A549 (cell line): ENCODE measurements around the gene HBA2. TPM values are rescaled to one million over a fixed set of nuclear protein-coding genes. Genes with fewer than 3 reads are reported as not detected.
"Not testable (repeated sequence)": the region's sequence is repeated elsewhere in the genome, so short reads cannot be mapped to it uniquely, and the experiment has no call there.

ENCODE experiments used
- ATAC-seq, 2 experiments: fragments of 200-7000 bp in 1 of 2; fragments of >200 bp in 1 of 2; cut with Nextera tagmentation in 1 of 2; cut with Tn5 transposase in 1 of 2; 3 replicates each; pipeline versions ENCODE4 v1.8.0 to v1.9.1; 2018 to 2020; ENCODE audit warnings: mild to moderate bottlenecking in 1 of 2, moderate library complexity in 1 of 2
- CTCF ChIA-PET: fragments of 300-600 bp; sonication (Branson Sonifier 250); formaldehyde crosslinking; extraction: SDS; loops from one replicate; lab custom pipeline; 2021; ENCODE audit warnings: antibody characterized with exemption, inconsistent platforms; lab: Yijun Ruan, JAX
- POLR2A ChIA-PET: fragments of 350-600 bp; formaldehyde crosslinking; extraction: SDS; loops from one replicate; lab custom pipeline; 2021; ENCODE audit warnings: antibody characterized with exemption, inconsistent platforms; lab: Yijun Ruan, JAX
- DNase-seq, 2 experiments: peaks; one replicate each; pipeline versions ENCODE4 v3.0.0 to v3.0.0-alpha.2; 2011 to 2016; ENCODE audit warnings: low read depth in 1 of 2, low spot score in 1 of 2
- FAIRE-seq: peaks from 2 replicates; lab custom pipeline; 2011; peaks lifted over from hg19 to GRCh38; lab: Jason Lieb, UNC
- H3K27ac ChIP-seq, 2 experiments: fragments of >200 bp; sonication (Bioruptor Twin); formaldehyde crosslinking; 3 replicates each; pipeline ENCODE4 v1.5.1; 2016 to 2017
- H3K4me1 ChIP-seq: fragments of >200 bp; sonication (Bioruptor Twin); formaldehyde crosslinking; 3 replicates; pipeline ENCODE4 v1.6.1; 2016
- H3K4me2 ChIP-seq: fragments of >200 bp; sonication (Bioruptor Twin); formaldehyde crosslinking; 3 replicates; pipeline ENCODE4 v1.6.1; 2016
- H3K4me3 ChIP-seq: fragments of >200 bp; sonication (Bioruptor Twin); formaldehyde crosslinking; 3 replicates; pipeline ENCODE4 v1.5.1; 2016
- H3K9me3 ChIP-seq: fragments of >200 bp; sonication (Bioruptor Twin); formaldehyde crosslinking; 3 replicates; pipeline ENCODE4 v1.6.1; 2016
- ATOH8 ChIP-seq: fragments of 250-450 bp; sonication (Bioruptor Pico); IDR thresholded peaks from 2 replicates; pipeline ENCODE4 v1.5.0; 2020; ENCODE audit warnings: low read depth, mild to moderate bottlenecking, moderate library complexity
- CEBPB ChIP-seq, 2 experiments: fragments of >200 bp in 1 of 2; sonication (Bioruptor Twin) in 1 of 2; formaldehyde crosslinking in 1 of 2; IDR thresholded peaks; 2 replicates each; pipeline ENCODE4 v1.6.1; 2012 to 2016
- CTCF ChIP-seq: fragments of >200 bp; sonication (Bioruptor Twin); formaldehyde crosslinking; IDR thresholded peaks from 3 replicates; pipeline ENCODE4 v1.5.1; 2016
- EHMT2 ChIP-seq: fragments of 200-600 bp; sonication (generic); IDR thresholded peaks from 2 replicates; pipeline ENCODE4 v1.6.1; 2016; ENCODE audit warnings: antibody characterized with exemption, low read depth, mild to moderate bottlenecking, moderate library complexity
- ELK1 ChIP-seq: fragments of 150-350 bp; IDR thresholded peaks from 2 replicates; pipeline ENCODE4 v1.6.1; 2014; ENCODE audit warnings: low read depth, mild to moderate bottlenecking, low read length
- EP300 ChIP-seq, 2 experiments: fragments of >200 bp; sonication (Bioruptor Twin); formaldehyde crosslinking; IDR thresholded peaks; 2 replicates in 1 of 2; 3 replicates in 1 of 2; pipeline ENCODE4 v1.6.1; 2016 to 2017
- FOSB ChIP-seq: fragments of 250-450 bp; sonication (Bioruptor Pico); IDR thresholded peaks from 2 replicates; pipeline ENCODE4 v1.5.0; 2020; ENCODE audit warnings: mild to moderate bottlenecking, moderate library complexity
- FOXS1 ChIP-seq: fragments of 250-450 bp; sonication (Bioruptor Pico); IDR thresholded peaks from 2 replicates; pipeline ENCODE4 v1.5.0; 2020; ENCODE audit warnings: mild to moderate bottlenecking, moderate library complexity
- GATA3 ChIP-seq: IDR thresholded peaks from 2 replicates; pipeline ENCODE4 v1.6.1; 2012; ENCODE audit warnings: borderline replicate concordance
- HDAC2 ChIP-seq: fragments of 200-600 bp; sonication (generic); IDR thresholded peaks from 2 replicates; pipeline ENCODE4 v1.6.1; 2016
- HES2 ChIP-seq: fragments of >200 bp; sonication (Bioruptor Twin); formaldehyde crosslinking; IDR thresholded peaks from 2 replicates; pipeline ENCODE4 v1.6.1; 2016
- HEYL ChIP-seq: fragments of 250-450 bp; sonication (Bioruptor Pico); IDR thresholded peaks from 2 replicates; pipeline ENCODE4 v1.8.0; 2021; ENCODE audit warnings: mild to moderate bottlenecking, moderate library complexity
- JUNB ChIP-seq: fragments of >200 bp; sonication (Bioruptor Twin); formaldehyde crosslinking; IDR thresholded peaks from 2 replicates; pipeline ENCODE4 v1.6.1; 2016
- KDM1A ChIP-seq: fragments of 200-600 bp; sonication (generic); IDR thresholded peaks from 2 replicates; pipeline ENCODE4 v1.6.1; 2016; ENCODE audit warnings: low read depth, mild to moderate bottlenecking
- KDM5A ChIP-seq: fragments of 200-600 bp; sonication (generic); IDR thresholded peaks from 2 replicates; pipeline ENCODE4 v1.6.1; 2016; ENCODE audit warnings: antibody characterized with exemption, mild to moderate bottlenecking
- MAFK ChIP-seq: fragments of 450-650 bp; IDR thresholded peaks from 2 replicates; pipeline ENCODE4 v1.6.1; 2014; ENCODE audit not compliant: partially characterized antibody
- MAX ChIP-seq: IDR thresholded peaks from 2 replicates; pipeline ENCODE4 v1.6.1; 2012
- NFE2L2 ChIP-seq: fragments of 150-350 bp; conservative IDR thresholded peaks from 2 replicates; pipeline ENCODE4 v1.6.1; 2014; ENCODE audit warnings: low read length
- POLR2AphosphoS2 ChIP-seq: conservative IDR thresholded peaks from 2 replicates; pipeline ENCODE4 v1.6.1; 2012; ENCODE audit warnings: low read length, improper control_type of control experiment, inconsistent platforms
- RARB ChIP-seq: fragments of 250-450 bp; sonication (Bioruptor Pico); IDR thresholded peaks from 2 replicates; pipeline ENCODE4 v1.8.0; 2021; ENCODE audit warnings: mild to moderate bottlenecking, moderate library complexity
- SMC3 ChIP-seq: fragments of >200 bp; sonication (Bioruptor Twin); formaldehyde crosslinking; IDR thresholded peaks from 3 replicates; pipeline ENCODE4 v1.6.1; 2018; ENCODE audit warnings: inconsistent platforms
- ZFP36 ChIP-seq: fragments of 450-650 bp; IDR thresholded peaks from 2 replicates; pipeline ENCODE4 v1.6.1; 2014; ENCODE audit warnings: borderline replicate concordance; ENCODE audit not compliant: partially characterized antibody
- ZNF302 ChIP-seq: fragments of 250-450 bp; sonication (Bioruptor Pico); IDR thresholded peaks from 2 replicates; pipeline ENCODE4 v1.9.0; 2021; ENCODE audit warnings: inconsistent platforms, mild to moderate bottlenecking, moderate library complexity
- WGBS: methylation state at CpG from one replicate; pipeline ENCODE4 v1.1.6; 2017; ENCODE audit errors: missing lambda C conversion rate; 5-methylcytosine and 5-hydroxymethylcytosine counted together
- polyA plus RNA-seq, 4 experiments: library from polyadenylated mRNA; depleted of rRNA in 3 of 4; stranded (reverse); fragments of >200 nt; fragmentation: RNase III in 1 of 4; extraction: RNeasy Plus Mini Kit Qiagen cat#74134 plus additional on column Dnase treatment in 1 of 4; gene quantifications; 2 replicates in 3 of 4; 3 replicates in 1 of 4; pipeline ENCODE4 v1.2.3, GENCODE V29; 2011 to 2017

HBA2 gene
- polyA plus RNA-seq, 2 of the 4 experiments (the other 2 are of a cell fraction), result 0.23 to 0.26 TPM

- ATAC-seq, result peak; percentile 62 to 69
- POLR2A ChIA-PET, result no interaction called here
- no peak for TF ChIP-seq CEBPB (IDR thresholded peaks at IDR 0.05)
- peak overlapping the region; percentile 100 for H3K4me2 ChIP-seq
- H3K4me1 ChIP-seq, result 0 out of 3 replicates have a peak, but pooled peaks cover 5% of the 10 kb centered on the region
- no peak for FAIRE-seq
- WGBS, result 16% methylated on average over 38 of the region's 59 CpGs
- H3K27ac ChIP-seq, result peak overlapping the region; percentile 54 to 75; a peak in 4 of 6 replicates
- CTCF ChIA-PET, result interaction anchor here (0.9 to 1.5 kb wide), 3 partner anchors 11 to 58 kb away, joined by 3 to 5 read pairs (median 3); partner anchors contain the start of gene HBQ1
- H3K9me3 ChIP-seq, result no peaks in the 10 kb centered on the region
- H3K4me3 ChIP-seq, result peak overlapping the region; percentile 76
- DNase-seq, result no peak
Measured at GRCh38 chr16:154217-155030, 18.3 kb upstream of the HBA2 start.

- no peaks in the 10 kb centered on the region for H3K9me3 ChIP-seq
- ATAC-seq (no peak), DNase-seq (no peak), FAIRE-seq (no peak)
- no peak overlapping the region; a peak in 1 of 6 replicates for H3K27ac ChIP-seq
- POLR2A ChIA-PET, result no interaction called here
- peak overlapping the region; percentile 100 for H3K4me2 ChIP-seq
- CTCF ChIA-PET, result interaction anchor here (0.9 to 1.9 kb wide), 5 partner anchors 11 to 58 kb away, joined by 3 to 5 read pairs (median 5); partner anchors contain the start of gene HBQ1
- H3K4me3 ChIP-seq, result peak overlapping the region; percentile 76
- H3K4me1 ChIP-seq, result 0 out of 3 replicates have a peak, but pooled peaks cover 5% of the 10 kb centered on the region
- TF ChIP-seq EP300 (IDR thresholded peaks at IDR 0.05) (no peak), POLR2AphosphoS2 (no peak), FOSB (no peak), EHMT2 (no peak), ATOH8 (CRISPR knock-in tag) (no peak), HDAC2 (no peak), CTCF (no peak), ELK1 (no peak), ZFP36 (no peak), NFE2L2 (no peak), KDM5A (no peak), JUNB (no peak), HES2 (no peak)
- WGBS, result 73% methylated on average over 7 of the region's 7 CpGs
Measured at GRCh38 chr16:155031-155398, 17.7 kb upstream of the HBA2 start.

- WGBS, result 36% methylated on average over 6 of the region's 6 CpGs
Measured at GRCh38 chr16:159136-159849, 13.4 kb upstream of the HBA2 start.

GRCh38 chr16:160242-160641 lies 12.4 kb upstream of the HBA2 start:
- H3K9me3 ChIP-seq, H3K27ac ChIP-seq, ATAC-seq, DNase-seq, POLR2A ChIA-PET, H3K4me3 ChIP-seq, FAIRE-seq, H3K4me2 ChIP-seq, H3K4me1 ChIP-seq: not testable (repeated sequence)
- CTCF ChIA-PET, result interaction anchor here (0.9 to 1.5 kb wide), 3 partner anchors 48 to 63 kb away, joined by 3 to 7 read pairs (median 5); no protein-coding TSS in a partner anchor
- 46% methylated on average over 7 of the region's 20 CpGs for WGBS

More at GRCh38 chr16:159136-159849, 13.4 kb upstream of the HBA2 start:
- POLR2A ChIA-PET, result no interaction called here
- Histone ChIP-seq H3K9me3 (no peaks in the 10 kb centered on the region), H3K4me2 (no peak overlapping the region), H3K4me1 (0 out of 3 replicates have a peak, but pooled peaks cover 5% of the 10 kb centered on the region), H3K27ac (no peak overlapping the region), H3K4me3 (no peak overlapping the region)
- TF ChIP-seq ZNF302 (CRISPR knock-in tag), result no peak
- no peak for TF ChIP-seq SMC3
- no peak for TF ChIP-seq HEYL
- no peak for TF ChIP-seq GATA3
- no peak for TF ChIP-seq RARB (CRISPR knock-in tag)
- no peak for TF ChIP-seq KDM1A
- TF ChIP-seq MAX, result no peak
- TF ChIP-seq ZFP36, result no peak
- TF ChIP-seq FOXS1, result no peak
- TF ChIP-seq MAFK, result no peak
- no peak for DNase-seq
- CTCF ChIA-PET, result interaction anchor here (0.5 to 2.5 kb wide), 8 partner anchors 21 to 62 kb away, joined by 3 to 12 read pairs (median 6); partner anchors contain the start of gene HBQ1
- ATAC-seq, result peak; percentile 22 to 27; a peak in 4 of 6 replicates
- no peak for FAIRE-seq
